ENCODE results near the gene C15orf39.
"Not testable (repeated sequence)": the region's sequence is repeated elsewhere in the genome, so short reads cannot be mapped to it uniquely, and the experiment has no call there.

C15orf39 gene

DNA sequence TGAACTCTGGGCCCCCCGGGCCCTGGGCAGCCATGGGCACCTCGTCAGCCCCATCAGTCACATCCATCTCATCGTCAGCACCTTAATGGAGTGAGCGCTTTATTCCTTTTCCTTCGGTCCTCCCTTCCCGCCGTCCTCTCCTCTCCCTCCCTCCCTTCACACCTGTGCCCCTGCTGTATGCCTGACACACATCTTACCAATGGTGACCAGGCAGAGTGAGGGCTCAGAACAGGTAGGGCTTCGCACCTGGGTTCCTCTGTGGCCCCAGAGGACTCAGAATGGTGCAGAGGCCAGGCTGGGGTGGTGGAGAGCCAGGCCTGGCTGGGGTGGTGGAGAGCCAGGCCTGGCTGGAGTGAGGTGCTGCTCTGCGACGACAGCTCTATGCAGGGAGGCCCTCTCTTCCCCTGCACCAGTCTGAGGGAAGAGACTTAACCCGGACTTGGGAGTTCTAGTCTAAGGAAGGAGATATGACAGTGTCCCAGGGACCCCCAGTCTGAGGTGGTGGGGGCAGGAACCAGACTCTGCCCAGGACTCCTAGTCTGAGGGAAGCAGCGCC lies 11.6 kb downstream of the C15orf39 start:
- DNase-seq, result no peak

DNA sequence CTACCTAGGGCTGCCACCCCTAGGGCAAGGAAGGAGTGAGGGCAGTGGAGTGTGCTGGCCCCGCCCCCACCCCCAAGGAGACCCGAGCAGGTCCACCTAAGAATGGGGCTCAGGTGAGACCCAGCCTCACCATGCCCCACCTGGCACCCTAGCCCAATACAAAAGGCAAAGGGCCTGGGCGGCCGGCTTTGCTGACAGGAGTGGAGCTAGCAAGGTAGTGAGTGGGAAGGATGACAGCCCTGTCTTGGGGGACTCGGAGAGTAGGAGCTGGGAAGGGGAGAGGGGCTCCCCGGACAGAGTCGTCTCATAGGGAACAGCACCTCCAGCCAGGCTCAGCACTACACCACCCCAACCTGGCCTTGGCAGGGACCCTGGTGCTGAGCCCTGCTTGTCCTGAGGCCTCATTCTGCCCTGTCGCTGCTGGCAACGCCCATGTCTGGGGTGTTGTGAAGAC lies 12.1 kb downstream of the C15orf39 start:
- no peak for DNase-seq

DNA sequence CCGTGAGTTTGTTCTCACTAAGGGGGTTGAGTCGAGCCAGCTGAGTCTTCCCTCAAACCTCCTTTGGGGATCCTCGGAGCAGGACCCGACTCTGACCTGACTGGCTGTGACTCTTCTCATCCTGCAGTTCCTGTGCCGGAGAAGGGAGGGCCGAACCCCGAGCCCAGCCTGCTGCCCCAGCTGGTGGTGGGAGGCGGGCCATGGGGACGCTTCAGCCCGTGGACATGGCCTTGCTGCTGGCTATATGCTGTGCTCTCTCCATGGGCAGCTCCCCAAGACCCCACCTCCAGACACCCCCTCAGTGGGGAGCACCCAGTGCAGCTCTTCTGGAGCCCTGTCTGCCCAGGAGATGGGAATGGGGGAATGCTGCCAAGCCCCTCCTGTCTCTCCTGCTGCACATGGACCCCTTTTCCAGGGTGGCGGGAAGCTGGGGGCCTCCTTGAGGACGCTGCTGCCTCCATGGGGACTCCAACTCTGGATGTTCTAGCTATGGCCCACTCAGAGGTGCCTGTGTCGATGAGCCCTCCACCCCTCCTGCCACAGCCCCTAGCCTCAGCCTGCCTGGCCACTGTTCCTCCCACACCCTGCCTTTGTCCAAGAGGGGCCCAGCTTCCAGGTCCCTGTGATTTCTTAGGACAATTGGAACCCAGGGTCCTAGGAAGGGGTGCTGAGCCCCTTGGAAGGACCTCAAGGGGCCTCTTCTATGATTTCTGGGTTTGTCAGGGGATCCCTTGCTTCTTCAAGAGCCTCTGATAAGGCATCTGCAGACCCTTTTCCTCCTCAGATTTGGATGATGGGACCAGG lies 12.8 kb downstream of the C15orf39 start:
- no peak for DNase-seq

DNA sequence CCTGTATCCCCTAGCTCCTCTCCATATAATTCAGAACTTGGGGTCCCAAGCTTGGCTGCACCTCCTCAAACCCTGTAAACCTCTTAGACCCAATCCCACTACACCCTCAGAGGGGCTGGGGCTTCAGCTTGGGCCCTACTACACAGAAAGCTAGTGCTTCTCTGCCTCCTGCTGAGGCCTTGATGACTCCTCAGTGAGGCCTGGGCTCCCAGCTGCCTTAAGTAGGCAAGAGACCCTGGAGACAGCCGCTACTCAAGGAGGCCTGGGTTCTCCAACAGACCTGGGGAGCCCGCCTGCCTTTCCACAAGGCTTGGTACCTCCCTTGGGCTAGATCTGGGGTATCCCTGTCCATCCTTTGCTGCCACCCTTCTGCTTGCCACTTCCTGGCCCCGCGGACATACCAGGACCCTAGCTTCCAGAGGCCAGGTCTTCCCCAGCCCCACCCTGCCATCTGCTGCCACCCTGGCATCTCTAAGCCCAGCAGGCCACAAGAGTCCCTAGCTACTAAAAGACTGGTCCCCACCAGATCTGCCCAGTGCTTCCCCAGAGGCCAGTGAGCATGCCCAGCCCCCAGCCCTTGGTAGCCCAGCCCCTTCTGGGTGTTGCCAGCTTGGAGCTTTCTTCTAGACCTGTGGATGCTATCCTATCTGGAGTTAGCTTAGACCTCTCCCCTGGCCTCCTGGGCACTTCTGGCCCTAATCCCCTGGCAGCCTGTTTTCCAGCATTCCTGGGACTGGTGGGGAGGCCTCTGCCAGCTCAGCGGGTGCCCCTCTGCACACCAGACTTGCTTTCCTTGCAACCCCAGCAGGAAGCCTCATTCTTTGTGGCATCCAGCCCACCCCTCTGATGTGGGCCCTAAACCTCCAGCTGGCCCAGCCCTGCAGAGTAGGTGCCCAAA lies 13.7 kb downstream of the C15orf39 start:
- no peak for DNase-seq

DNA sequence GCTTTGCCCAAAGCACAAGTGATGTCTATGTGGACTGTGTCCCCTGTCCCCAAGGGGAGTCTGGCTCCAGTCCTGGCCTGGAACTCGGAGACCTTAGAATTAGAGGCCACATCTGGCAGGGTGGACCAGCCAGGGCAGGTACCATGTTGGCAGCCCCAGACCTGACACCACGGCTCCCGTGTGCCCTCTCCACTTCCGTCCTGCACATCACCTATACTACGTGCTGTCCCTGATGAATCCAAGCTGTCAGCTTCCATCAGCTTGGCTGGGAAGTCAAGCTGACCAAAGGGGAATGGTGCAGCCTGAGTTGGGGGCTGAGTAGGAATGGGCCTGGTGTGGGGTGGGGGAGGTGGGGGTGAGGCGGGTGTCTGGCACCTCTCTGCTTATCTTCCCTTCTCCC lies 15.3 kb downstream of the C15orf39 start:
- DNase-seq, result no peak

DNA sequence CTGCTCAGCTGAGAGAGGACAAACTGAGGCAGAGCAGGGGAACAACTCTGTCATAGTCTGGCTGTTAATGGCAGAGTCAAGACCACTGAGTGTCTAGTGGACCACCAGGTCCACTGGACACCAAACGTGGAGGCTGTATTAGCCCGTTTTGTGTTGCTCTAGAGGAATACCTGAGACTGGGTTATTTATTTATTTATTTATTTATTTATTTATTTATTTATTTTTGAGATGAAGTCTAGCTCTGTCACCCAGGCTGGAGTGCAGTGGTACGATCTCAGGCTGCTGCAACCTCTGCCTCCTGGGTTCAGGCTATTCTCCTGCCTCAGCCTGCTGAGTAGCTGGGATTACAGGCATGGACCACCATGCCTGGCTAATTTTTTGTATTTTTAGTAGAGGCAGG lies 15.9 kb downstream of the C15orf39 start:
- not testable (repeated sequence) for DNase-seq

DNA sequence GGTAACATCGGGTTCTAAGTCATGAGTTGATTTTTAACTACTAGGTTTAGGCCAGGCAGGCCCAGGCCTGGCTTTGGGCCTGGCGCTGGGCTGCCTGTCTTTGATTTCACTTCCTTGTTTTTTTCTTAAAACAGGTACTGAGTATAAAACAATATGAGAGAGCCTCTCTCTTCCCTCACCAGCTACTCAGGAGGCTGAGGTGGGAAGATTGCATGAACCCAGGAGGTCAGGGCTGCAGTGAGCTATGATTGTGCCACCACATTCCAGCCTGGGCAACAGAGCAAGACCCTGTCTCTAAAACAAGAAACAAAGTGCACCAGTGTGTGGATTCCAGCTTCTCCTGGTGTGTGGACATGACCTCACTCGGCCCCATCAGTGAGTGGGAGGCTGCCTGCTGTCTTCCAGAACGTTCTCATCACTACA lies 17.8 kb downstream of the C15orf39 start:
- DNase-seq, result not testable (repeated sequence)

DNA sequence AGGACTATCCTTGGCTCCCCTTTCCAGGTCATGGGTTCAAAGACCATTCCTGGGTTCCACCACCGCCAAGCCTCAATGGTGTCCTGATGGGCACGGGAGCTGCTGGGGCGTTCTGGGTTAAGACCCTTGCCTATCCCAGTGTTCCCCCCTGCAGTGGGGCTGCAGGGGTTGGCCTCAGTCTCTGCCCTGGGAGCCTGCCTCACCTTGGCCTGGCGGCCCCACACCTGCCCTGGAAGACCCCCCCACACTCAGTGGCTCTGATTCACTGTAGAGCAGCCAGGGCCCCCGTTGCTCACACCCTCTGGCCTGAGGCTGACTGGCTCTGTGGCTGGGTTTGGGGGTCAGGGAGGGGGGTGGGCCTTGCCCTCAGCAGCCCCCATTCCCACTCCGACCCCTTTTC lies 22.0 kb downstream of the C15orf39 start:
- DNase-seq, result no peak

DNA sequence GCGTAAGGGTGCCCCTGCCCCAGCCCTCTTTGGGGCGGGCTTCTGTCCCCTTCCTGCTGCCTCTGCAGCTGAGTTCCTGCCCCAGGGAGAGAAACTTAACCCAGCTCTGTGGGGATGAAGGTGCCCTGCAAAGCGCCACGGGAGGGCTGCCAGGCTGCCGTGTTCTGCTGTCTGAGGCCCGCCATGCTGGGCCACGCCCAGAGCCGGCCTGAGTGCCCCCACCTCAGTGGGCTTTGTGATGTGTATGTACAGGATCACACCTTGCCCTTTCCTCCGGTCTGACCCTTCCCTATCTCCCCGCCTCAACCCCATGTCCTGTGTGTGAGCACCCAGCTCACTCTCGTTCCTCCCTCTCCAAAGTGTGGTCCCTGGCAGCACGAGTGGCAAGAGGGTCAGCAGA lies 22.6 kb downstream of the C15orf39 start:
- DNase-seq, result no peak

DNA sequence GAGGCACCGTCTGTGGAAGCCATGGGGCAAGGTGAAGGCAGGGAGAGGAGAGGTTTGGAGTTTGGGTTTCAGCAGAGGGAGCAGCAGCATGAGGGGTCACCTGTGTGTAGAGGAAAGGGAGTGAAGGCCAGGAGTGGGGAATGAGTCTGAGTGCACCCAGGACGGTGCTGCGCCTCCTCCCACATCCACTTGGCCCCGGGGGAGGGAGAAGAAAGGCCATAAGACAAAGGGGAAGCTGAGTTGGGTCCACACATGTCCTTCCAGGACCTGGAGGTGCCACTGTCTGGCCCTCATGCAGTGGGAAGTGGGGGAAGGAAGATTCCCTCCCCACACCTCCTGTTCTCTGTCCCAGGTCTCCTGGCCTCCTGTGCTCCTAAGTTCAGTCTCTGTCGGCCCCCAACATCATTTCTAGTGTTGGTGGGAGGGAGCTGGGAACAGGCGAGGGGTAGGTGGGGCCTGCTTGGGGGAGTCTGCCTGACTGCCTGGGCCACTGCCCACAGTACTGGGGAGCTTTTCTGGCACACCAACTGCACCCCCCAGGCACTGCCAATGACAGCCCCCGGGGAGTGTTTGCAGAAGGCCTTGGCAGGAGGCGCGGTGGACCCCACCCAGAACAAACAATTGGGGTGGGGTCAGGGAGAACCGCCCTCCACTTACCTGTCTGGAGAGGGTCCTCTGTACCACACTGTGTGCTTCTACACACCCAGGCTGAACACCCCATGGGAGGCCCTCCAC lies 23.6 kb downstream of the C15orf39 start:
- DNase-seq, result not testable (repeated sequence)

DNA sequence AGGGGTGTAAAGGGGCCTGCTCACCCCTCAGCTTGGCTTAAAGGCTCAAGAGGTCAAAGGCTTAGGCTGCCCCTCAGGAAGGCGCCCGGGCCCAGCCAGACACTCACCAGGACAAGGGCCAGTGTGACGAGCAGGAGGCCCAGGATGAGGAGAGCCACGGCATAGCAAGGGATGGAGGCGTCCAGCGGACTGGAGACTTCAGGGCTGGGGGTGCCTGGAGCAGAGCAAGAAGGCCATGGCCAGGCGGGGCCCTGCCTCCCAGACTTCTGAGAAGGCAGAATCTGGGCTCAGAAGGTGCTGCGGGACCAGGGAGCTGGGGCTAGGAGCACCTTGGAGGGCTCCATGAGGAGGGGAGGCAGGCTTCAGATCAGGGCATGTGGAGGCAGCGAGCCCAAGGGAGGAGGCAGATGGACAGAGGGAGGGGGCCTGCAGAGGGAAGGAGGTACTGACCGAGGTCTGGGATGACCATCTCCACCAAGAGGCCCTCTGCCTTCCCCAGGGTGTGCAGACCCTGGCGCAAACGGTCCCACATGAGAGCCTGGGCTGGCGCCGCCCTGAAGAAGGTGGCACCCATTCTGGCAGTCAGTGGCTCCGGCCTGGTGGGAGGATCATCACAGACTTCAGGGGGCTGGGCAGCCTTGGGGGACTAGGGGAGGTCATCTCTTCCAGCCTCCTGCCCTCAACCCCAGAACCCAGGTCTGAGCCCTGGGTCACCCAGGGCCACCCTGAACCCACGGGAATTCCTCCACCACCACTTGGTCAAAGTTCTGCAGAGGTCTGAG lies 24.5 kb downstream of the C15orf39 start:
- DNase-seq, result no peak

DNA sequence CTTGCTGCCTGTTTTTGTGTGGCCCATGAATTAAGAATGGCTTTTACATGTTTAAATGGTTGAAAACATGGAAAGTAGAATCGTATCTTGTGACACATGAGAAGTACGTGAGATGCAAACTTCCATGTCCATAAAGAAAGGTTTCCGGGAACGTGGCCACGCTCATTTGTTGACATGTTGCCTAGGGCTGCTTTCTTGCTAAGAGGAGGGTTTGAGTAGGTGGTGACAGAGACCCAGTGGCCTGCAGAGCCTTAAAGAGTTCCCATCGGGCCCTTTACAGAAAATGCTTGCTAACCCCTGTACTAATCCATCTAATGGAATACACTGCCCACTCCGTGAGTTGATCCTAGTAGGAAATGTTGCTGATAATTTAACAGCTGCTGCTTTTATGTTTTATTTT lies 25.4 kb downstream of the C15orf39 start:
- not testable (repeated sequence) for DNase-seq

DNA sequence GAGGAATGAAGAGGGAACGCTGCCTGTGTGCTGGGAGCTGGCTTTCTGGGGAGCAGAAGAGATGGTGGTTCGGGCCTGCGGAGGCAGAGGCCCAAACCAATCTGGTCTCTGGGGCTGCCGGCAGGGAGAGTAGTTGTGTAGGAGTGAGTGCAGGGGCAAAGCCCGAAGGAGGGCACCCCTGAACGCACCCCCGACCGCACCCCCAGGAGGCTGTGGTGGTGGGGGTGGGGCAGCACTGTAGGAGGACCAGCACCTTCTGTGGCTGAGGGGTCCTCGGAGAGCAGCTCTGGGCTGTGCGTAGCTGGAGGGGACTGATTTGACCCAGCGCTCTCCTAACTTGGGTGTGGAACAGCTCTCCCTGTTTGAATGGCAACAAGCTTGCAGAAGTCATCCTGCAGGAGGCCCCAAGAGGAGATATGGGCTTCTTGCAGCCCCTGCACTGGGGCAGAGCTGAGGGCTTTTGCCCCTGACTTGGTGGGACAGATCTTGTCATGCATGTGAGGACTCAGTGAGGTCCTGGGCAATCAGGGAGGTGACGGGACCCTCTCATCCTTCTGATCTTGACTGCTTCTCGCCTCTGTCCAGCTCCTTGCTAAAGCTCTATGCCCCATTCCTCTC lies 26.1 kb downstream of the C15orf39 start:
- no peak for DNase-seq

DNA sequence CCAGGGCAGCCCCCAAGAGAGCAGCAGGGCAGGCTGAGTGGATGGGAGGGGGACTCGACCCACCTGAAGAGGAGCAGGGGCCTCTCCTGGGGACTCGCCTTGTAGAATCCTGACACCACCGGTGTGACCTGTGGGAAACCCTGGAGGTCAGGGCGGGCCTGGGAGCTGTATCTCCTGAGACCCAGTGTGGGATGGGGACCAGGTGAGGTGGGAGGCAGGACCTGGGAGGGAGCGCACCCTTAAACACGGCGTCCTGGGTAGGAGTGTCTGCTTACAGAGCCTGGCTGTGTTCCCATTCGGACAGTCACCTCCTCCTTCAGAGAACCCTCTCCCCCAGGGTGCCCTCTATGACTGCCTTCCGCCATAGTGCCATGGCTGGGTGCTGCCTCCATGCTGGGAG lies 27.1 kb downstream of the C15orf39 start:
- no peak for DNase-seq

DNA sequence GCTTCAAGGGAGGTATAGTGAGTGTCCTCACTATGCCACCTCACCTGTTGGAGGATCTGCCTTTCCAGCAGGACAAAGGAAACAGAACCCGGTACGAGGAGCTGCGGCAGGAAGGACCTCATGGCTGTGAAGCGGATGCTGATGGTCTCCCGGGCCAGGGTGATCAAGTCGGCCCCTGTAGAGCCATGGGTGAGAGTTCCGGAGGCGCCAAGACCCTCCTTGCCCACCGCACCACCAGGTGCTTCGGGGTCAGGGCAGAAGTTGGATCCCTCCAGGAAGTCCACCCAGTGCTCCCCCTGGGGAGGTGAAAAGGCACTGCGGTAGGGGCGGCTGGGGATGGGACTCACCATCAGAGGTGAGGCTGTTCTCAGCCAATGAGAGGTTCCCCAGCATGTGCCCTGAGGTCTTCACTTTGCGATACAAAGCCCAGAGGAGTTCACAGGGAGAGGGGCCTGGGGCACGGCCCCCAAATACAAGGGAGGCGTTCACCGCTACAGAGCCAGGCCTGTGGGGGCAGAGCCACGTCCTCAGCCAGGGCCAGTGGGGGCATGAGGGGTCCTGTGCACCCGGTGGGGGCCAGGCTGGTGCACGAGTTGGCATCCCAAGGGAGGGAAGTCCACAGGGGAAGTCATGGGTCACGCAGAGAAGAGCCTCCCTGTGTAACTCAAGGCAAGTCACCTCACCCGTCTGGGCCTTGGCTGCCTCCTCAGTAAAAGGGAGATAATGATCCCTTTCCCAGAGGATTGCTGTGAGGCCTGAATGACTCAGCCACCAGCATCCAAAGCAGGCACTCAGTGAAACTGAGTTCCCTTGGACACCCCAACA lies 27.7 kb downstream of the C15orf39 start:
- no peak for DNase-seq

DNA sequence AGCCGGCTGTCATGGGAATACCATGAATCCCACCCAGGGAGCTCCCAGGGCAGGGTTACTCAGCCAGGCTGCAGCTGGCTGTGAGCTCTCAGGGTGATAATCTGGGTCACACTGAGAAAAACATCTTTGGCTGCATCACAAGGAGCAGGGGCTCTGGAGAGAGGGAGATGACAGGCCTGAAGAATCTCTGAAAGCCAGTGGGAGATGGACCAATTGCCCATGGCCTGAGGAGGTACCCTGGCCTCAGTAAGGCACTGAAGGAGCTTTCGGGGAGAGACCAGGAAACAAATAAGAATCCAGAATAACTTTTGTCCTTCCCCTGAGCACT lies 28.3 kb downstream of the C15orf39 start:
- no peak for DNase-seq

DNA sequence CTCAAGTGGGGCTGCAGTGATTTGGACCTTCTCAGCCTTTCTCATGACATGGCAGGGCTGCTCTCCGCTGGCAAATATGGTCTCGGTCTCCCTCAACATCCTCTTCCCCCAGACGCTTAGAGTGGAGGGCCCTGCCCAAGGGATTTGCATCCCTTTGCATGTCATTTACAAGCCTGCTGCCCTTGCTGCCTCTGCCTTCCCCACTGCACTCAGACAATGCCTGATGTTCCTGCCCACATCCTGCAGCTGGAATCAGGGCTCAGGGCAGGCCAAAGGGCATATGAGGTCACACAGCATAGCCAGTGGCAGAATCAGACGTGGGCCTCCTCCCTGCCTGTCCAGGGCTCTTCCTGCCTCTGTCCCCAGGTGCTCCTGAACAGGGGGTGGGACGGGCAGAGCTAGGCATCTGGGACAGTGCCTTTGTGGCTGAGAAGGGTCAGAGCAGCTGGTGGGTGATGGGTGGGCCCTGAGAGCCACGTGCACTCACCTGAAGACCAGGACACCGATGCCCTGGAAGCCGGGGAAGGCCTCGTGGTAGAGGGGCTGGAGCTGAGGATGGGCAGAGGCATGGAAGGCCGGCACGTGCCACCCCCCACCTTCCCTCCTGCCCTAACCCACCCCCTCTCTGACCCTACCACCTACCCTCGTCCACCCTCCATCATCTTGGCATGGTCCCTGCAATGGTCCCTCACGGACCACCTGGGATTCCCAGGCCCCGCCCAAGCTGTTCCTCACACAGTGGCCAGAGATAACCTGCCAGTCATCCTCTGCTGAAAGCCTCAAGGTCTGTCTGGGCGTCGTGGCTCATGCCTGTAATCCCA lies 29.1 kb downstream of the C15orf39 start:
- DNase-seq, result peak; percentile 89

DNA sequence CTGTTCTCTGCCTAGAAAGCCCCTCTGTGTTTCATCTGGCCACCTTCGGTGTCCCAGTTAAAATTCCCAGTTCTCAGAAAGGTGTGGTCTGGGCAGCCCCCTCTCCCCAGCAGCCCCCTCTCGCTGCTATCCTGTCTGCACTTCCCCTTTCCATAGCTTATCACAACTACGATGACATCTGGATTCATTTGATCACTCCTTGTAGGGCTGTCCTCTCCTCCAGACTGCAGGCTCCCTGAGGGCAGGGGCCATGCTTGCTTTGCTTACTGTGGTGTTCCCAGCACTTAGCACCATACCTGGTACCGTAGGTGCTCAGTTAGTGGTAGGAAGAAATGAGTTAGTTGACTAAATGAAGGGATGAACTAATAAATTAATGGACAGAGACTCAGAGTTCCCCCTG lies 30.2 kb downstream of the C15orf39 start:
- DNase-seq, result no peak

DNA sequence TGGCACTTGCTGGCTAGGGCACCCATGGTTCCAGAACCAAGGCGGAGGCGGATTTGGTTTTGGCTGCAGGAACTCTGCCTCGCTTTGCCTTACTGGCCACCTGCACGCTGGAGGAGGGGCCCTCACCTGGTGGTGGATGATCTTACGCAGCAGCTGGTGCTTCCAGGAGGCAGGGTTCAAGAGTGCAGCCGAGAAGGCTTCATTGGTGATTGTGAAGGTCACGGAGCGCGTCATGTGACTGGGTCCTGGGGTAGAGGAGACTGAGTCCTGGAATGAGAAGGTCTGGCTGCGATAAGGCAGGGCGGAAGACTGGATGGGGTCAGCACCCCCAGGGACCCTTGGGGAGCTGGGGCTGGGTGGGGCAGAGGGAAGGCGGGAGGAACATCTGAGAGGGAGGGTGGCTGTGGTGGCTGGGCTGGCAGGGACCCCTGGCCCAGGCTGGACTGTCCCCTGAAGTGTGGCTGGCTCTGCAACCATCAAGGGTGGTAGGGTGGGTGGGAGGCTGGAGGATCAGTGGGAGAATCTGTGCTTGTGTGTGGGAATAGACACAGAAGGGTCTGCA lies 30.7 kb downstream of the C15orf39 start:
- DNase-seq, result no peak

All from NCI-H526 treated with DMSO at 0.1 percent for 48 hours (cell line).